HG02943 (cell line): Measurements from ENCODE around the gene KRTAP4-2.
"Not testable (repeated sequence)": the region's sequence is repeated elsewhere in the genome, so short reads cannot be mapped to it uniquely, and the experiment has no call there.

Experiments
- ATAC-seq: cut with Tn5 transposase; IDR thresholded peaks from one replicate; pipeline ENCODE4 v1.9.1; 2021; ENCODE audit warnings: mild to moderate bottlenecking, low read depth, moderate library complexity; ENCODE audit not compliant: unreplicated experiment

The KRTAP4-2 gene

GRCh38 chr17:41167561-41167960 lies 10.5 kb downstream of the KRTAP4-2 start:
- no peak for ATAC-seq

- no peak for ATAC-seq
These were observed 14.2 kb downstream of the KRTAP4-2 start for GRCh38 chr17:41163828-41164227.

DNA sequence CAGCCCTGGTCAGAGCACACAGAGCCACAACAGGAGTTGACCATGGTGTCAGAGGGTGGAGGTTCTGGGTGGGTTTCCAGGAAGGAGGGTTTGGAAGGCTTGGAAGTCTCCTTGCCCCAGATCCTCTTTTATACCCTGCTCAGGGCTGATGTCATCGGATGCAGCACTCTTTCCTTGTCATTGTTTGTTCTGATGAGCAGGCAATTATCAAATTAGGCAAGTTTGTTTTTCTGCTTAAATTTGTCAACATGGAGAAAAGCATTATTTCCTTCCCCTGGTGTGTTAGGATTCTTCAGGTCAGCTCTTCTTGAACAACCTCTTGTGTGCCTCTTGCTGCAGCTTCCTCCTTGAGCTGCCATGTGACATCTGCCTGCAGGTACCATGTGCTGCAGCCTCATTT lies 17.4 kb downstream of the KRTAP4-2 start, which contains the start of gene KRTAP4-4:
Gene KRTAP4-4 (minus strand): TSS at position 101 of the 400 bp plus-strand sequence. CDS start 57 bp downstream, at position 44.
- ATAC-seq = no peak

DNA sequence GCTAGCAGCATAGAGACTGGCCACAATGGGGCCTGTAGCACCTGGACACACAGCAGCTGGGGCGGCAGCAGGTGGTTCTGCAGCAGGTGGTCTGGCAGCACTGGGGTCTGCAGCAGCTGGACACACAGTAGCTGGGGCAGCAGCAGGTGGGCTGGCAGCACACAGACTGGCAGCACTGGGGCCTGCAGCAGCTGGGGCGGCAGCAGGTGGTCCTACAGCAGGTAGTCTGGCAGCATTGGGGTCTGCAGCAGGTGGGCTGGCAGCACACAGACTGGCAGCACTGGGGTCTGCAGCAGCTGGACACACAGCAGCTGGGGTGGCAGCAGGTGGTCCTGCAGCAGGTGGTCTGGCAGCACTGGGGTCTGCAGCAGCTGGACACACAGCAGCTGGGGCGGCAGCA lies 17.8 kb downstream of the KRTAP4-2 start:
- not testable (repeated sequence) for ATAC-seq

- ATAC-seq = no peak
These were observed 24.2 kb downstream of the KRTAP4-2 start for GRCh38 chr17:41153856-41154255.

DNA sequence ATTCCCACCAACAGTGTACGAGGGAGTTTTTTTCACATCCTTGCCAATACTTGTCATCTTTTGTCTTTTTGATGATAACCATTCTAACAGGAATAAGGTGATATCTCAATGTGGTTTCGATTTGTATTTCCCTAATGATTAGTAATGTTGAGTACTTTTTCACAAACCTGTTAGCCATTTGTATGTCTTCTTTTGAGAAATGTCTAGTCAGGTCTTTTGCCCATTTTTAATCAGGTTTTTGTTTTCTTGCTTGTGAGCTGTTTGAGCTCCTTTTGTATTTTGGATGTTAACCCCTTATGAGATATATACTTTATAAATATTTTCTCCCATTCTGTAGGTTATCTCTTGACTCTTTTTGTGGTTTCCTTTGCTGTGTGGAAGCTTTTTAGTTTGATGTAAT lies 26.5 kb downstream of the KRTAP4-2 start:
- ATAC-seq = no peak

- ATAC-seq = no peak
These were observed 28.0 kb downstream of the KRTAP4-2 start for GRCh38 chr17:41150026-41150425.

GRCh38 chr17:41149652-41149985 lies 28.4 kb downstream of the KRTAP4-2 start, which contains the start of gene KRTAP4-5:
KRTAP4-5 (minus strand) TSS chr17:41149825; CDS start chr17:41149767, 58 bp downstream.
- no peak for ATAC-seq

GRCh38 chr17:41148971-41149651 lies 28.9 kb downstream of the KRTAP4-2 start:
- not testable (repeated sequence) for ATAC-seq

DNA sequence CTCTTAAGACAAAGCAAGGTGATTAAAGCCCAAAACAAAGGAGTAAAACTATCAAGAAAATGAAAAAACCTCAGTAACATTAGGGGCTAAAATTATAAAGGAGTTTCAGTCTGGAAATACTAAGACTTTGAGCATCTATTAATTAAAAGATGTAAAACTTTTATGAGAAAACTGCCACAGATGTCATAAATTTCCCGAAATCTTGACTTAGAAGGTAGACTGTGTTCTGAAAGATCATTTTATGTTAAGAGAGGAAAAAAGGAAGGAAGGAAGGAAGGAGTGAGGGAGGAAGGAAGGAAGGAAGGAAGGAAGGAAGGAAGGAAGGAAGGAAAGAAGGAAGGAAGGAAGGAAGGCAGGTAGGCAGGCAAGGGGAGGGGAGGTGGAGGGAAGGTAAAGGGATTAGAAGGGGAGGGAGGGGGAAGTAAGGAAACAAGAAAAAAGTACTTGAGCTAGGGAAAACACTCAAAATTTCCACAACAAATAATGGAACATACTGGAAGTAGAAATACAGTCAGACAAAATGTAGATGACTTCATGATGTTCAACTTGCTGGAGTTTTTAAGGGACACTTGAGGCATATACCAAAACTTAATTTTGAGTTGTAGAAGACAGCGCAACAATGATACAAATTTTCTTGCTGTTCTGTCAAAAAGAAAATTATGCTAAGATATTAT lies 30.4 kb downstream of the KRTAP4-2 start:
- ATAC-seq = no peak

DNA sequence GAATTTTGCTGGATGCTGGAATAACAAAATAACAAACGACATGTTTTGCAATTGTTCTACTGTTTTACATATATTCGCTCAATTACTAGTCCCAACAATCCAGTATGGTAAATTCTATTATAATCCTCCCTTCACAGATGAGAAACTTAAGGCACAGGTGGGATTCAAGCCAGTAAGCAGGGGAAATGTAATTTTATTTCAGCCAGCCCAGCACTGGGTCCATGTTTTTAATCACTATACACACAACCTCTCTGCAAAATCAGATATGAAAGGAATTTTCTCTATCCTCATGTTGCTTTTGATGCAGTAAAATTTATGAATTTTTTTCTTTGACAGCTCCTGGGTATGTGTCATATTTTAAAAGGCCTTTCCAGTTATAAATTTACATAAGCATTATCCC lies 32.8 kb downstream of the KRTAP4-2 start:
- ATAC-seq = no peak

DNA sequence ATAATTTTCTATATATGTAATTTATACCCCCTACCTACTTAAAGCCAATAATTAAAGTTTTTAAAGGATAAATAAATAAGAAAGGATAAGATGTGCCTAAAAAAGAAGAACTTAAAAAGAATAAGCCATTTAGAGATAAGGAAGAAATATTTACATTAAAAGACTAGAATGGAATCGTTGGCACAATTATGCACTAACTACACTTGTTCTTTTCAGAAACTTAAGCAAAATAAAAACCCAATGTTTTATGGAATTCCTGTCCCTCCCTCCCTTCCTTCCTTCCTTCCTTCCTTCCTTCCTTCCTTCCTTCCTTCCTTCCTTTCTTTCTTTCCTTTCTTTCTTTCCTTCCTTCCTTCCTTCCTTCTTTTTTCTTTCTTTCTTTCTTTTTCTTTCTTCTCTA lies 33.2 kb downstream of the KRTAP4-2 start:
- ATAC-seq = no peak

DNA sequence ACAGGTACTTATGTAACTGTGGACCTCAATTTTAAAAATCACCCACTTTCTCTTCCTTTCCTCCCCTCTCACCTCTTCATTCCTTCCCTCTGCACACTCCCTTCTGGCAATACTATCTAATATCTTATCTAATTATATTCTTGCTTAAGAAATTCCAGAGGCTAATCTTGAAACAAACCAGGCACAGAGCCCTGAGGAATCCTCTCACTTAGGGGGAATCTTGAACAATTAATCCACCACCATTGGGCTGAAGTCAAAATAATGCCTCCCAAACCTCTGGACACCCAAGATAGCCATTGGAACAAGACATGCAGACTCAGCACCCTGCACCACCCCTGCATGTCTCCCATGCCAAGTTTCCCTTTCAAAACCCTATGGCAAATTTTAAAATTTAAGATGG lies 36.7 kb downstream of the KRTAP4-2 start:
- no peak for ATAC-seq

DNA sequence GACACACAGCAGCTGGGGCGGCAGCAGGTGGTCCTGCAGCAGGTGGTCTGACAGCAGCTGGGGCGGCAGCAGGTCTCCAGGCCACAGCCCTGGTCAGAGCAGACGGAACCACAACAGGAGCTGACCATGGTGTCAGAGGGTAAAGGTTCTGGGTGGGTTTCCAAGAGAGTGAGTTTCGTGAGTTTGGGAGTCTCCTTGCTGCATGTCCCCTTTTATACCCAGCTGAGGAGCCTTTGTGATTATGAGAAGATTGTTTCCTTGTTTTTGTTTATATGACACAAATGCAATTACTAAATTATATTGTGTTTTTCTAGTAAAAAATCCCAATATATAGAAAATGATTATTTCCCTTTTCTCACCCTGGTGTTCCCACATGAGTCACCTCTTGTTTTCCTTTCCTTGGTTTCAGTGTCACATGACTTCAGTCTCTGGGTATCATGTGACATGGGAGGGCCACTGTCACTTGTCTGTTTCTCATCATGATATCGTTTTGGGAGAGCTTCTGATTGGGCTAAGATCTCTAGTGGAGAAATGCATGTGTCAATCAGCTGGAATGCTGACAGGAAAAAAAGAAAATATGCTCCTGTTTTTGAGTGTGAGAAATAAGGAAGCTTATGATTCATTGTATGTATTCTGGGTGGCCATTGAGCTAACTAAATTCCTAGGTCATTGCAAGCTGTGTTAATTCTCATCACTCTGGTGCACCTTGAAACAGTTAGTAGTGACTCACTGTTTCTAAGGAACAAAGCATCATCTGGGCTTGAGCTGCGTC lies 37.5 kb downstream of the KRTAP4-2 start, which contains the start of gene KRTAP4-6:
Gene KRTAP4-6 (minus strand): TSS at position 185 of the 772 bp plus-strand sequence. CDS start 57 bp downstream, at position 128.
- no peak for ATAC-seq

GRCh38 chr17:41139865-41140264 lies 38.2 kb downstream of the KRTAP4-2 start:
- ATAC-seq = not testable (repeated sequence)

DNA sequence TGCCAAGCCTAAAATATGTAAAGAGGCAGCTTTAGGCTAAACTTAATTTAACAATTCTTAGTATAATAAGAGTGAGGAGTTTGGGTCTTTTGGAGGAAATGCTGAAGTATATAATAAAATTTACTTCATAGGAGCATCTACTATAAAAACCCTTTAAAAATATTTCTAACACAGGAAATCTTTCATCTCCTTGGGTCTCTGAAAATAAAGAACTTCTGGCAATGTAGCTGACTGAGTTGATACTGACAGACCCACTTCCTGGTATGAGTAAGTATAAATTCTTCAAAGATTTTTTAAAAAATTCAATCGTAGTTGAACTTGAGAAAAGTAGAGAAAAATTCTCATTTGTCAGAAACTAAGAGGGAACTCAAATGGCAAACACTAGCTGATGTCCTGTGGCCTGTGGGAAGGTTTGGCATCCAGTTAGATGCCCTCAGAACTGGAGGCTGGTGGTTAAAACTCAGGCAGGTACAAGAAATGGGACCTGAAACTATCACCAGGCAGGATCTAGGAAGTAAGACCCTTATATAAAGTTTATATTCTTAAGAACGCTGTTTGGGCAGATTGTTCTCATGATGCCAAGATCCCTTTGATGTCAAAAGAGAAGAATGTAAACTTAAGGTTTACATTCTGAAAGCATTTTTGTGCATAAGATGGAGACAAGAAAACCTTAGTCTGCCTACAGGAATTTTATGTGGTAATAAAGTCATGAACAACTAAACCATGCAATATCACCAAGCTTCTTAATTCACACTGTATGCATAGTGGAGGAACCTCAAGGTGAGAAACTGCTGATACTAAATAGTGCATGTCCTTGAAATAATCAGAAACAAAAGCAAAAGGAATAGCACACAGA lies 43.9 kb downstream of the KRTAP4-2 start:
- ATAC-seq = no peak

GRCh38 chr17:41131979-41132378 lies 46.0 kb downstream of the KRTAP4-2 start:
- no peak for ATAC-seq
